Measurements from ENCODE around the gene NYNRIN. TPM values are rescaled to one million over a fixed set of nuclear protein-coding genes. Genes with fewer than 3 reads are reported as not detected.

NYNRIN gene
- total RNA-seq, 2 experiments from 2014 or later: 0.05 to 0.50 TPM

- peaks cover 45% of the 10 kb centered on the region for H3K27me3 Mint-ChIP-seq
- H3K4me1 Mint-ChIP-seq: no peaks in the 10 kb centered on the region
- CTCF ChIA-PET: interaction anchor here (0.7 to 1.5 kb wide), 2 partner anchors 42 to 43 kb away, joined by 3 to 4 read pairs; no protein-coding TSS in a partner anchor
- DNase-seq (no peak), ATAC-seq (no peak)
- H3K9me3 Mint-ChIP-seq (ENCODE audit: low read depth): no peaks in the 10 kb centered on the region
- no peak overlapping the region for H3K4me3 Mint-ChIP-seq
- no peaks in the 10 kb centered on the region for H3K36me3 Mint-ChIP-seq
- no peak overlapping the region for H3K27ac Mint-ChIP-seq
These were observed 10.2 kb upstream of the NYNRIN start for GRCh38 chr14:24388474-24389179.

DNA sequence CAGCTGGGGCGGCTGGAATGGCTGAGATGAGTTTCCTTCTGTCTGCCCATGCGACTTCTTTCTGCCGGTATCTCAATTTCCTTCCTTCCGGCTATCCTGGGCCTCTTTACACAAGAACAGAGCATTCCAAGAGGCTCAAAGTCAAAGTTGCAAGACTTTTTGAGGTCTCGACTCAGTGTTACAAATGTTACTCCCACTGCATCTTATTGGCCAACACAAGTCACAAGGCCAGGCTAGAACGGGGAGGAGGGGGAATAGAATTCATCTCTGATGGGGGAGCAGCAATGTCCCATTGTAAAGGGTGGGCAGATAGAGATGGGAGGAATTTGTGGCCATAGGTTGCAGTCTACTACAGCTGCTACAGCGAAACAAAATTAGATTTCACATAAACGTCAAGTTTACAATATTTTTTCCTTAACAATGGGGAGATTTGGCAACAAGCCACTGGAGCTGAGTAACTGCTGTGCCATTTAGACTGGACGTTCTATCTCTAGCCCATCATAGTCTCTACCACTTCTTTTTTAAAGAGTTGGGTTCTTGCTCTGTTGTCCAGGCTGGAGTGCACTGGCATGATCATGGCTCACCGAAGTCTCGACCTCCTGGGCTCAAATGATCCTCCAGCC lies 9.5 kb upstream of the NYNRIN start:
- ATAC-seq: no peak
- Mint-ChIP-seq H3K4me1 (no peaks in the 10 kb centered on the region), H3K4me3 (no peak overlapping the region), H3K27me3 (peaks cover 49% of the 10 kb centered on the region), H3K36me3 (no peaks in the 10 kb centered on the region), H3K9me3 (ENCODE audit: low read depth) (no peaks in the 10 kb centered on the region), H3K27ac (no peak overlapping the region)
- no peak for DNase-seq
- CTCF ChIA-PET: interaction anchor here (1.5 kb wide), 1 partner anchor 42 kb away, joined by 4 read pairs; no protein-coding TSS in a partner anchor

DNA sequence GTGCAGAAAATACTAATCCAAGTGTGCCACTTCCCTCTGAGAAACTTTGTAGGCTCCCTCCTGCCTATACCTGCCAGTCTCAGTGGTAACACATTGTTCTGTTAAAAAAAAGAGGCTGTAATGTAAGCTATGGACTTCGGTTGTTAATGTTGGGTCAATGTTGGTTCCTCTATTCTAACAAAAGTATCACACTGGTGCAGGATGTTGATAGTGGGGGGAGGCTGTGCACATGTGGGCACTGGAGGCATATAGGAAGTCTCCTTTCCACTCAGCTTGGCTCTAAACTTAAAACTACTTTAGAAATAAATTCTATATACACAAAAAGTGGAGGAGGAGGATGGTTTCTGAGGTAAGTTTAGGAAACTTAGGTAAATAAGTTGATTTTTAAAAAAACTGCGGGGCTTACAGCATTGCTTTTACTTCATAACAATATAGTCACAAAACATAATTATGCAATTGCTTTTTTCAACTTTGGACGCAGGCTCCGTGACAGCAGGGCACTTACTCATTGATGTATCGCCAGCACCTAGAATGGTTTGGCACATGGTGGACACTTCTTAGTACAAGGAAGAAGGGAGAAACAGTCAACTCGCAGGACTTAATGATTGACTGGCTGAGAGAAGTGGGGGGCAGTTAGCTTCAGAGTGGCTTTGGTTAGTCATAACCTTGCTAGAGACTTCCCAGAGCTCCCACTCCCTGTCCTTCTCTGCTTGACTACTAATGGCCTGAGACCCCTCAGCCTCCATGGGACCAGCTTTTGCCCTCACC lies 7.9 kb upstream of the NYNRIN start:
- peaks cover 50% of the 10 kb centered on the region for H3K27me3 Mint-ChIP-seq
- H3K27ac Mint-ChIP-seq: no peak overlapping the region
- CTCF ChIA-PET: no interaction called here

DNA sequence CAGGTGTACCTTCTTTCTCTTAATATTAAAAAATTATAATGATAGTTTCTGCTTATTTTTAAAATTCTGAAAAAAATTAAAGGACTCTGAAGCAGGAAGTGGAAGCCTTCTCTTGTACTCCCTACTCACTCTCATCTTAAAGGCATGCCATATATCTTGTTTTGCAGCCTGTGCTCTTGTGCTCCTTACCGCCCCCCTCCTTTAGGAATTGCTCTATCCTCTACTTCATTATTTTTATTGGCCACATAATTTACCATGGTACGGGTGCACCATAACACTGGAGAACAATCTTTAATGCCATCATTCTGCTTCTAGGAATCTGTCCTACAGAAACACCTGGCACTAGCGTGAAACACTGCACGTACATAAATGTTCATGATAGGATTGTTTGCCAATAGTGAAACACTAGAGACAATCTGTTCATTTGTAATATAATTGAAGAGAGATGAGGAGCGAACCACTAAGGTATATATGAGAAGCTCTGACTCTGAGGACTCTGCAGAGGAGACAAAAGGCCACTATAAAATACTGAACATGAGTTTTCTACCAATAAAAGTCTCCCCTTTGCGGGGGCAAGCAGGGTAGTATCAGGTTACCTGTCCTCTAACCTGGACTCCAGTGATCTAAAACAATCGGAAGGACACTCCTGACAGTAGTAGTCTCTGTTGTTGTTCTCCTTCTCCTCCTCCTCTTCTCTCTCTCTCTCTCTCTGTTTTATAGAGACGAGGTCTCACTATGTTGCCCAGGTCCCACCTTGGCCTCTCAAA lies 6.3 kb upstream of the NYNRIN start:
- Mint-ChIP-seq H3K9me3 (ENCODE audit: low read depth) (no peaks in the 10 kb centered on the region), H3K36me3 (no peaks in the 10 kb centered on the region), H3K27ac (no peak overlapping the region), H3K4me3 (no peak overlapping the region), H3K27me3 (peaks cover 54% of the 10 kb centered on the region), H3K4me1 (peaks cover 6% of the 10 kb centered on the region)
- CTCF ChIA-PET: no interaction called here
- DNase-seq (no peak), ATAC-seq (no peak)

More for the DNA sequence above, 7.9 kb upstream of the NYNRIN start:
- Mint-ChIP-seq H3K36me3 (no peaks in the 10 kb centered on the region), H3K4me3 (no peak overlapping the region), H3K4me1 (peaks cover 5% of the 10 kb centered on the region), H3K9me3 (ENCODE audit: low read depth) (no peaks in the 10 kb centered on the region)
- no peak for ATAC-seq
- no peak for DNase-seq

DNA sequence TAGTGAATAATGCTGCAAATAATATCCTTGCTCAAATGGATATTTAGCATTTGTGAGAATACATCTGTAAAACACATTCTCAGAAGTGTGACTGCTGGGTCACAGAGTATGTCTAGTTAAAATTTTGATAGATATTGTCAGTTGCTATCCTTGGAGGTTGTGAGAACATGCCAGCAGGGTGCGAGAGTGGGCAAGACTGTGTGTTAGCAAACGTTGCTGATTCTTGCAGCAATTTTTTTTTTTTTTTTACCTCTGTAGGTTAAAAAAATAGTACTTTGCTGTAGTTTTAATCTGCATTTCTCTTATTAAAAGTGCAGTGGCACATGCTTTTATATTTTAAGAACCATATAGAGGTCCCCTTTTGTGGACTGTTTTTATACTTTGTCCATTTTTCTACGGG lies 4.5 kb upstream of the NYNRIN start:
- no peak overlapping the region for H3K4me3 Mint-ChIP-seq
- H3K9me3 Mint-ChIP-seq (ENCODE audit: low read depth): no peaks in the 10 kb centered on the region
- H3K4me1 Mint-ChIP-seq: peaks cover 6% of the 10 kb centered on the region
- CTCF ChIA-PET: no interaction called here
- ATAC-seq (no peak), DNase-seq (no peak)
- H3K36me3 Mint-ChIP-seq: no peaks in the 10 kb centered on the region
- H3K27ac Mint-ChIP-seq: no peak overlapping the region
- peaks cover 41% of the 10 kb centered on the region for H3K27me3 Mint-ChIP-seq

DNA sequence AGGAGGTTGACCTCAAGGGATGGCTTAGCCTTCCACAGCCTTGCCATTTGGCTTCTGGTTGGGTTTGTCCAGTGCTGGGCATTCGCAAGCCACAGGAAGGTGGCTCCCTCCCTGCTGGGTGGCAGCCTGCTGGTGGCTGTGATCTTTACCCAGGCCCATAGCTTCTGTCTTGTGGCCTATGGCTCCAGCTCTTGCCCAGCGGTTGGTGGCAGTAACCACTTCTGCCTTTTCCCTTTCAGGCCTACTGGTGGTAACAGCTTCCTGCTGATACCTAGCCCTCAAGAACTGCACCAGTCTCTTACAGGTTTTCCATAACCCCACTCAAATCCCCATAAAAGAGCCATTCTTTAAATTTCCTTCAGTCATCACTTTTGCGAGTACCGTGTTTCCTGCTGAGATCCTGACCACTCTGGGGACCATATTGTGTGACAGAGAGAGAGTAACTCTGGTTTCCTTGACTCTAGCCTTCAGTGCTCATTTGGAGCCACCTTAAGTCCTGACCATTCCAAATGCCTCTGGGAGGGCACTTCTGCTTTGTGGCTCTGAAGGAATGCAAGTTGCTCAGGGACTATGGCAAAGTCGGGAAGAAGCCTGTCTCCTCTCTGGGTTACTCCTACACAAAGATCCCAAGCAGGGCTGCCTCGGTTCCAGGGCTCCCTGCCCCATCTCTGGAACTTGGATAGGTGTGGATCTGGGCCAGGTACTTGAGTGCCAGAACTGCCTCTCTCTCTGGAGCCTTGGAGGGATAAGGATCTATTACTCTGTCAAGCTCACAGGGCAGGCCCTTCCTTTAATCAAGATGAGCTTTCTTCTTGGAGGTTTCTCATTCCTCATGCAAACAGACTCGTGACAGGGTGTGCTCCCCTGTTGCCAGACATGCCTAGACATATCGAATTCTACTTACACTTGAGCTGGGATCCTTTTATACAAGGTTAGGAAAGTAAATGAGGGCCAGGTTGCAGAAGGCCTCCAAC lies 2.9 kb upstream of the NYNRIN start:
- DNase-seq (no peak), ATAC-seq (no peak)
- CTCF ChIA-PET: interaction anchor here (1.1 to 2.6 kb wide), 4 partner anchors 9 to 62 kb away, joined by 3 to 8 read pairs (median 5); no protein-coding TSS in a partner anchor
- H3K27me3 Mint-ChIP-seq: peaks cover 39% of the 10 kb centered on the region
- H3K9me3 Mint-ChIP-seq (ENCODE audit: low read depth): no peaks in the 10 kb centered on the region
- H3K27ac Mint-ChIP-seq: no peak overlapping the region
- H3K36me3 Mint-ChIP-seq: no peaks in the 10 kb centered on the region
- no peak overlapping the region for H3K4me3 Mint-ChIP-seq
- H3K4me1 Mint-ChIP-seq: peaks cover 9% of the 10 kb centered on the region

DNA sequence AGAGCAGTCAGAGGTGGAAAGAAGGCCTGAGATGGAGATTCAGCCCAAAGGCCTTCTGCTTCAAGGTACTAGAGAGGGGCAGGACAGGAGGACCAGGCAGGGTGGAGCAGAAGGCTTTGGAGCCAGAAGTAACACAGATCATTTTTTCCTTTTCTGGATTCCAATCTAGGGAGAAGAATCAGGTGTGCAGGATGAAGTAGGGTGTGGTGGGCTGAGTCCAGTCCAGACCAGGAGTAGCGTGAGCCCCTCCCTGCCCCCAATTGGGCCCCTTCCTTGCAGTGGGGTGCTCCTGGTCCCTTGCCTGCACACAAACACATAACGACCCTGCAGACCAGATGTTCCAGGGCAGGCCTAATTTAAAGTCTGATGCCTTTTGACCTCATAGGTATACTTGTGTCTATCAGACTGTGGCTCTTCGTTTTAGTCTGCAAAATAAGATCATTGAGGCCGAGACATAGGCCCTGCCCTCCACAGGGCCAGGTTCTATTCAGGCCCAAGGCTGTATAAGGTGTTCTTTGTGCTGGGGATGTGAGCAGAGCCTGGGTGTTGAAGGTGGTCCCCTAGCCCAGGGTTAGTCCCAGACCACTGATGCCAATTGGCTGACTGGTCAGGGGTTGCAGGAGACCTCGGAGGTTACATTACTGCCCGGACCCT lies 1.0 kb upstream of the NYNRIN start:
- Mint-ChIP-seq H3K4me1 (peaks cover 9% of the 10 kb centered on the region), H3K27me3 (peaks cover 38% of the 10 kb centered on the region), H3K4me3 (no peak overlapping the region), H3K9me3 (ENCODE audit: low read depth) (no peaks in the 10 kb centered on the region), H3K36me3 (no peaks in the 10 kb centered on the region), H3K27ac (no peak overlapping the region)
- DNase-seq (no peak), ATAC-seq (no peak)
- CTCF ChIA-PET: interaction anchor here (1.8 to 2.6 kb wide), 2 partner anchors 34 to 64 kb away, joined by 7 to 8 read pairs; no protein-coding TSS in a partner anchor

DNA sequence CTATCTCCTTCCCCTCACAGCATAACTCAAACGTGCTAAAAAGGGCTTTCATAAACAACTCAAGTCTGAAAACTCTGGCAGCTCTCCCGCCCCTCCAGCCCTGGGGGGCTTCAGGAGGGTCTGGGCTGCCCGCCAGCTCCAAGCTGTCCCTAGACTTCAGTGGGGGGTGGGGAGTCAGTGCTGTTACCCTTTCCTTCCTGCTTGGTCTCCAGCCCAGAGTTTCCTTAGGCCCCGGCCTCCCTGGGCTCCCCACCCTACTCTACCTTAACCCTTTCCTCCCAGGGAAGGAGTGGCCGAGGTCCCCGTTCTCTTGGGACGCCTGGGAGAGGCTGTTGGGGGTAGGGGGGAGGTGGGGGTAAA lies 530 bp upstream of the NYNRIN start:
- DNase-seq (no peak), ATAC-seq (no peak)
- Mint-ChIP-seq H3K9me3 (ENCODE audit: low read depth) (no peaks in the 10 kb centered on the region), H3K27me3 (peaks cover 43% of the 10 kb centered on the region), H3K4me3 (no peak overlapping the region), H3K36me3 (no peaks in the 10 kb centered on the region), H3K4me1 (peaks cover 9% of the 10 kb centered on the region), H3K27ac (no peak overlapping the region)
- CTCF ChIA-PET: interaction anchor here (1.3 kb wide), 1 partner anchor 33 kb away, joined by 8 read pairs; no protein-coding TSS in a partner anchor

GRCh38 chr14:24399447-24399822 lies 632 bp downstream of the NYNRIN start:
- peaks cover 50% of the 10 kb centered on the region for H3K27me3 Mint-ChIP-seq
- H3K27ac Mint-ChIP-seq: no peak overlapping the region
- no peaks in the 10 kb centered on the region for H3K36me3 Mint-ChIP-seq
- no peak overlapping the region for H3K4me3 Mint-ChIP-seq
- DNase-seq (no peak), ATAC-seq (no peak)
- no peaks in the 10 kb centered on the region for H3K9me3 Mint-ChIP-seq (ENCODE audit: low read depth)
- CTCF ChIA-PET: interaction anchor here (1.3 kb wide), 1 partner anchor 32 kb away, joined by 8 read pairs; no protein-coding TSS in a partner anchor
- peaks cover 9% of the 10 kb centered on the region for H3K4me1 Mint-ChIP-seq

DNA sequence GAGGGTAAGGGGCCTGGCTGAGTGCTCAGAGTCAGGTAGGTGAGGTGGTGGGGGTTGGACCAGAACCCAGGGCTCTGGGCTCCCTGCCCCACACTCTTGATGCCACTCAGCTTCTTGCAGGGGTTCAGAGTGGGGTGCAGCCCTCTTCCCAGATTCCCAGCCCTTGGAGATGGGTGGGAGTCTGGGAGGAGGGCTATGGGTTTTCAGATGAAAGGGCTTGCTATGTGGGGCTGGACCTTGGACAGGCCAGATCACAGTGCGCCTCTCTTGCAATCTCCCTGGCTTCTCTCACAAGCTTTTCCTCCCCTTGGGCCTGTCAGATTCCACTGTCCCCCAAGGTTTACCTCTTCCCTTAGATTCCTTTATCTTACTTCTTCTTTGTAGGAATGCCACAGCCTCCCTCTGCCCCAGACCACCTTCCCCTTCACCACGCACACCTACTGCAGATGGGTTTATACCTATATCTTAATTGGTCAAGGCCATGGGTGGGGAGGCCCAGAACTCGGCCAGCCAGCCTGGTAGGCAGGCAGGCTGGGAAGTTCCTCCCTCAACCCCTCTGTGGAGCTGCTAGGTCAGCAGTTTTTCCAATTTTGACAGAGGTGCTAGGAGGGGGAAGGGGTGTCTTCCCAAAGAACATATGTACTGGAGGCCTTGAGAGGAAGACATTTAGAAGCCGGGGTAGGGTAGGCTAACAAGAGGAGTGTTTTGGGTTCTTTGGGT lies 1.4 kb downstream of the NYNRIN start:
- CTCF ChIA-PET: interaction anchor here (0.8 to 1.5 kb wide), 6 partner anchors 19 to 68 kb away, joined by 3 read pairs; partner anchors contain the start of genes CBLN3 and KHNYN
- Mint-ChIP-seq H3K9me3 (ENCODE audit: low read depth) (no peaks in the 10 kb centered on the region), H3K27me3 (peaks cover 54% of the 10 kb centered on the region), H3K4me1 (peaks cover 9% of the 10 kb centered on the region), H3K36me3 (no peaks in the 10 kb centered on the region), H3K4me3 (no peak overlapping the region), H3K27ac (no peak overlapping the region)
- no peak for DNase-seq
- no peak for ATAC-seq
